ENCODE results near the gene AIFM3.
"Not testable (repeated sequence)": the region's sequence is repeated elsewhere in the genome, so short reads cannot be mapped to it uniquely, and the experiment has no call there.

Gene AIFM3

GRCh38 chr22:20940904-20941385 is 26.1 kb upstream of the AIFM3 start:
- no peak for DNase-seq (ENCODE audit: low read depth in 2 of 2)

- DNase-seq (ENCODE audit: low read depth in 2 of 2), result not testable (repeated sequence)
Measured at GRCh38 chr22:20942203-20942902, 24.7 kb upstream of the AIFM3 start.

GRCh38 chr22:20943104-20943933 is 23.7 kb upstream of the AIFM3 start:
- no peak for DNase-seq (ENCODE audit: low read depth in 2 of 2)

GRCh38 chr22:20944042-20944441 is 23.0 kb upstream of the AIFM3 start:
- DNase-seq (ENCODE audit: low read depth in 2 of 2), result no peak

GRCh38 chr22:20945578-20945934 is 21.5 kb upstream of the AIFM3 start:
- no peak for DNase-seq (ENCODE audit: low read depth in 2 of 2)

- DNase-seq (ENCODE audit: low read depth in 2 of 2), result no peak
Measured at GRCh38 chr22:20946080-20946986, 20.7 kb upstream of the AIFM3 start.

GRCh38 chr22:20946991-20947390 is 20.1 kb upstream of the AIFM3 start:
- no peak for DNase-seq (ENCODE audit: low read depth in 2 of 2)

GRCh38 chr22:20948450-20948849 is 18.6 kb upstream of the AIFM3 start:
- DNase-seq (ENCODE audit: low read depth in 2 of 2), result no peak

GRCh38 chr22:20948989-20949388 is 18.1 kb upstream of the AIFM3 start:
- no peak for DNase-seq (ENCODE audit: low read depth in 2 of 2)

- DNase-seq (ENCODE audit: low read depth in 2 of 2), result no peak
Measured at GRCh38 chr22:20949698-20950183, 17.3 kb upstream of the AIFM3 start.

GRCh38 chr22:20951151-20951931 is 15.7 kb upstream of the AIFM3 start:
- no peak for DNase-seq (ENCODE audit: low read depth in 2 of 2)

GRCh38 chr22:20951932-20952380 is 15.1 kb upstream of the AIFM3 start:
- DNase-seq (ENCODE audit: low read depth in 2 of 2), result no peak

GRCh38 chr22:20952544-20953341 is 14.3 kb upstream of the AIFM3 start:
- DNase-seq (ENCODE audit: low read depth in 2 of 2), result no peak

GRCh38 chr22:20953342-20953608 is 13.8 kb upstream of the AIFM3 start:
- no peak for DNase-seq (ENCODE audit: low read depth in 2 of 2)

GRCh38 chr22:20953668-20954500 is 13.2 kb upstream of the AIFM3 start:
- no peak for DNase-seq (ENCODE audit: low read depth in 2 of 2)

GRCh38 chr22:20955548-20955947 is 11.5 kb upstream of the AIFM3 start:
- DNase-seq (ENCODE audit: low read depth in 2 of 2), result no peak

GRCh38 chr22:20956258-20957101 is 10.6 kb upstream of the AIFM3 start:
- no peak for DNase-seq (ENCODE audit: low read depth in 2 of 2)

- no peak for DNase-seq (ENCODE audit: low read depth in 2 of 2)
Measured at GRCh38 chr22:20957102-20957682, 9.9 kb upstream of the AIFM3 start.

All from stimulated activated CD8-positive, alpha-beta memory T cell treated with anti-CD3 and anti-CD28 coated beads, Interleukin-2, amount 100 ng/mL, for 1 hour (primary cell).